PC-9 (cell line): ENCODE data around the gene SH3PXD2A.

Experiments used
- CTCF ChIP-seq: fragments of 200-600 bp; sonication (generic); conservative IDR thresholded peaks from 2 replicates; pipeline ENCODE4 v1.6.1; 2017; ENCODE audit warnings: mixed run types, antibody characterized with exemption, mild to moderate bottlenecking, moderate library complexity
- EZH2 ChIP-seq: fragments of 200-600 bp; sonication (generic); IDR thresholded peaks from 2 replicates; pipeline ENCODE4 v1.8.0; 2017; ENCODE audit warnings: antibody characterized with exemption, low read depth

- TF ChIP-seq CTCF (peak; percentile 93), EZH2 (no peak)
Measured at GRCh38 chr10:103712898-103713498, 142.4 kb downstream of the SH3PXD2A start.
